Right cardiac atrium (tissue), 5 donors: Measurements from ENCODE around the gene SMTNL2. TPM values are rescaled to one million over a fixed set of nuclear protein-coding genes. Genes with fewer than 3 reads are reported as not detected.
"Not testable (repeated sequence)": the region's sequence is repeated elsewhere in the genome, so short reads cannot be mapped to it uniquely, and the experiment has no call there.

Experiments used
- ATAC-seq, 2 donors: fragments of 200-7000 bp; cut with Tn5 transposase; one replicate each; pipeline versions ENCODE4 v1.8.0 to v1.9.1; 2020; ENCODE audit warnings: moderate library complexity in 2 of 2, mild to moderate bottlenecking in 1 of 2
- DNase-seq, 3 donors: peaks; one replicate each; pipeline ENCODE4 v3.0.0-alpha.2; 2020
- H3K27ac ChIP-seq: one replicate; pipeline ENCODE4 v1.5.1; 2013; ENCODE audit warnings: mild to moderate bottlenecking, low read length, control low read depth, moderate library complexity
- H3K27me3 ChIP-seq: one replicate; pipeline ENCODE4 v1.6.1; 2013; ENCODE audit not compliant: control insufficient read depth, insufficient read depth
- H3K4me1 ChIP-seq: one replicate; pipeline ENCODE4 v1.6.1; 2013; ENCODE audit warnings: low read length; ENCODE audit not compliant: control insufficient read depth, insufficient read depth
- H3K4me3 ChIP-seq: one replicate; pipeline ENCODE4 v1.5.1; 2013; ENCODE audit warnings: low read length, control low read depth
- H3K9me3 ChIP-seq: one replicate; pipeline ENCODE4 v1.6.1; 2013; ENCODE audit warnings: low read length; ENCODE audit not compliant: control insufficient read depth
- WGBS: extraction: QIAGEN DNeasy Blood & Tissue Kit; methylation state at CpG from one replicate; pipeline ENCODE4 v1.1.7; 2013; 5-methylcytosine and 5-hydroxymethylcytosine counted together
- intact Hi-C, 4 donors: fragments of 100-400 bp; cut with DNase I; formaldehyde crosslinking; loops; one replicate each; pipeline versions ENCODE4 v1.11.0 to v1.14.0; 2022 to 2023
- polyA plus RNA-seq: library from polyadenylated mRNA; stranded (reverse); fragments of 200-250 nt; gene quantifications from one replicate; pipeline ENCODE4 v1.2.3, GENCODE V29; 2013
- total RNA-seq, 4 donors: library from RNA; stranded (reverse); fragmentation: NEBNext Ultra II Directional; extraction: Animal tissue kit (Norgen Biotek cat#: 25700); gene quantifications; one replicate each; pipeline ENCODE4 v1.2.1, GENCODE V29; 2021
- donor health status: healthy with polysubstance abuse.
- donor health status: DM: no; HTN: yes; CAD: no.
- donor health status: DM: no; HTN: no; CAD: no.
- donor health status: DM: no; HTN: yes; CAD: no; lungs with severe emphysema.
- donor health status: DM: yes; HTN: yes; CAD: no.

Gene SMTNL2
- total and polyA plus RNA-seq, 5 donors = 5.8 to 20.8 (median 13.3) TPM

- DNase-seq = no peak
- 49% methylated on average over 12 of the region's 12 CpGs for WGBS
- no peak for ATAC-seq
- Histone ChIP-seq H3K4me3 (no peak overlapping the region), H3K27me3 (no peaks in the 10 kb centered on the region), H3K4me1 (no peaks in the 10 kb centered on the region), H3K27ac (no peak overlapping the region), H3K9me3 (no peaks in the 10 kb centered on the region)
- intact Hi-C loops = no loop called here
Observed at GRCh38 chr17:4636474-4637100, 52.3 kb downstream of the SMTNL2 start.

DNA sequence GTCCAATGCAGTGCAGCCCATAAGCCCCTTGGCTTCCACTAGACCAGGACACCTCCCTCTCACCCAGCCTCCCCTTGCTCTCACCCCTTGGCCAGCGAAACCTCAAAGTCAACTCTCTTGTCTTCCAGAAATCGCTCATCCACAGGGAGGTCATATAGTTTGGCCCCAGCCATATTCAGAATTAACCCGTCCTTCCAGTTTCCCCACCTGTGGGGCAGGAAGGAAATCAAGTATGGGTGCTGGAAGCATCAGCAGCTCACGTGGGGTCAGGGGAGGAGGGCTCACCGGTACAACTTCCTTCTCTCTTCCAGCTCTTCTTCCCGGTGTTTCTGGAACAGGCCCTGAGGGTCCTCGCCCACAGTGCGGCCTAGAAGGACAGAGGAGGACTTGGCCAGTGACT, 54.4 kb downstream of the SMTNL2 start:
- H3K9me3 ChIP-seq, intact Hi-C loops, H3K4me1 ChIP-seq, H3K27ac ChIP-seq, H3K4me3 ChIP-seq, H3K27me3 ChIP-seq, ATAC-seq, DNase-seq: not testable (repeated sequence)
- 57% methylated on average over 8 of the region's 8 CpGs for WGBS

GRCh38 chr17:4639301-4640059, 55.2 kb downstream of the SMTNL2 start:
- H3K27me3 ChIP-seq, H3K4me1 ChIP-seq, intact Hi-C loops, H3K27ac ChIP-seq, H3K4me3 ChIP-seq, H3K9me3 ChIP-seq, DNase-seq: not testable (repeated sequence)
- ATAC-seq = peak in 1 of 2 donors; percentile 28
- WGBS = 9% methylated on average over 25 of the region's 56 CpGs

GRCh38 chr17:4640569-4641188, 56.4 kb downstream of the SMTNL2 start:
- ATAC-seq, H3K4me1 ChIP-seq, H3K9me3 ChIP-seq, H3K4me3 ChIP-seq, H3K27me3 ChIP-seq, DNase-seq, intact Hi-C loops, H3K27ac ChIP-seq: not testable (repeated sequence)
- under 1% methylated on average over 36 of the region's 39 CpGs for WGBS

DNA sequence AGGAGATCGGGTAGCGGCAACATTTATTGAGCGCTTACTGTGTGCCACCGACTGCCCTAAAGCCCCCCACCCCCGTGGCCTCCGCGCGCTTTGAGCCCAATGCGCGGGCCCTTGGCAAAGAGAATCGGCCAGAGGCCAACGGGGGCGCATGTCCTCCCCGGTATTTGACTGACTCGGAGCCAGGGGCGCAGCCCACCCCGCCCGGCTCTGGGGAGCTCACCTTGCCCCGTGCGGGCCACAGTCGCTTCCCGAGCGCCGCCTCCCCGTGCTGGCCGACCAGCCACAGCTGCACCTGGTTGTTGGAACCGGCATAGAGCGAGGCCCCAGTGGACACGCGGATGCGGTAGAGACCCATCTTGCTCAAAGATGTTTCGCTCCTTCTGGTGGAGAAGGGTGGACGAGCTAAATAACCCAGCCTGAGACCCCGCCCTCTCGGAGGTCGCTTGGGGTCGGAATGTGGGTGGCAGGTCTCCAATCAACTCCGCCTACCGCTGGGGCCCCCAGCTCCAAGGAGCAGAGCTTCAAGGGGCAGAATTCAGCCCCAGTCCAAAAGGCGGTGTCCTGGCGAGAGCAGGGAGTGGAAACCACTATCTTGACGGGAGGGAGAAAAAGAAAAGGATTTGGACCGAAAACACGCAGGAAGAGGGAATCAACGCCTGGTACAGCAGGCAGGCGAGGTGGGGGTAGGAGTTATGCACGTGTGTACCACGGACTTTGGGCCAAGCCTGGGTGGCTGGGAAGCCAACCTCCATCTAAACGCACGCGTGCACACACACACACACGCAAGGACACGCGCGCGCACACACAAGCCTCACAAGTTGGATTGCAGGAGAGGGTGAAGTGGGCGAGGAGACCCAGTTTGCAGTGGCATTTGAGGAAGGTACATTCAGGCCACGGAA, 57.2 kb downstream of the SMTNL2 start, which contains the start of gene ALOX15:
TSS of gene ALOX15 (minus strand) at position 382 of the 899 bp plus-strand sequence. CDS start at position 355, 27 bp downstream.
- Histone ChIP-seq H3K27ac (no peak within 1 kb of the TSS), H3K27me3 (no peaks in the 10 kb centered on the region), H3K4me3 (no peak within 1 kb of the TSS), H3K4me1 (no peaks in the 10 kb centered on the region), H3K9me3 (no peaks in the 10 kb centered on the region)
- no peak for DNase-seq
- ATAC-seq = no peak
- 6% methylated on average over 58 of the region's 58 CpGs for WGBS
- intact Hi-C loops = no loop called here

DNA sequence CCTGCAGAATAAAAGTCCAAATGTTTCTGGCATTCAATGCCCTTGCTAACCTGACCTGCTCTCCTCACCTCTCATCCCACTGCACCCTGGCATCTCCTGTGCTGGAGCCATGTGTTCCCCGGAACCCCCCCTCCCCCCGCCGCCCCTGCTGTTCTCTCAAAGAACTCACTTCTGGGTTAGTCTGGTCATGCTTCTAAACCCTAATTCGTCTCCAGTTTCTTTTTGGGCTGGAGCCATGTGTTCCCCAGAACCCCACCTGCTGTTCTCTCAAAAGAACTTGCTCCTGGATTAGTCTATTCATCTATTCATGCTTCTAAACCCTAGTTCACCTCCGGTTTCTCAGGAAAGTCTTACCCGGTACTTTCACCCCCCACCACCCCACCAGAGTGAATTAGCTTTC, 58.0 kb downstream of the SMTNL2 start:
- Histone ChIP-seq H3K9me3 (no peaks in the 10 kb centered on the region), H3K27ac (no peak overlapping the region), H3K4me1 (no peaks in the 10 kb centered on the region), H3K4me3 (no peak overlapping the region), H3K27me3 (no peaks in the 10 kb centered on the region)
- WGBS = 22% methylated on average over 6 of the region's 6 CpGs
- ATAC-seq (no peak), DNase-seq (no peak)
- intact Hi-C loops = no loop called here

- H3K9me3 ChIP-seq = no peaks in the 10 kb centered on the region
- no peaks in the 10 kb centered on the region for H3K27me3 ChIP-seq
- H3K27ac ChIP-seq = no peak overlapping the region
- ATAC-seq (no peak), DNase-seq (no peak)
- H3K4me3 ChIP-seq = no peak overlapping the region
- no peaks in the 10 kb centered on the region for H3K4me1 ChIP-seq
- 58% methylated on average over 4 of the region's 4 CpGs for WGBS
- intact Hi-C loops = no loop called here
Observed at GRCh38 chr17:4643676-4644075, 59.3 kb downstream of the SMTNL2 start.

GRCh38 chr17:4645642-4646041, 61.3 kb downstream of the SMTNL2 start:
- ATAC-seq = no peak
- WGBS = 69% methylated on average over 5 of the region's 5 CpGs
- Histone ChIP-seq H3K27me3 (no peaks in the 10 kb centered on the region), H3K9me3 (no peaks in the 10 kb centered on the region), H3K4me3 (no peak overlapping the region), H3K27ac (no peak overlapping the region), H3K4me1 (no peaks in the 10 kb centered on the region)
- intact Hi-C loops = no loop called here
- peak in 1 of 3 donors; percentile 49 for DNase-seq

GRCh38 chr17:4648741-4649140, 64.4 kb downstream of the SMTNL2 start:
- ATAC-seq (no peak), DNase-seq (no peak)
- Histone ChIP-seq H3K27ac (no peak overlapping the region), H3K9me3 (no peaks in the 10 kb centered on the region), H3K27me3 (peaks cover 2% of the 10 kb centered on the region), H3K4me3 (no peak overlapping the region), H3K4me1 (no peaks in the 10 kb centered on the region)
- WGBS = 48% methylated on average over 2 of the region's 2 CpGs
- intact Hi-C loops = no loop called here

DNA sequence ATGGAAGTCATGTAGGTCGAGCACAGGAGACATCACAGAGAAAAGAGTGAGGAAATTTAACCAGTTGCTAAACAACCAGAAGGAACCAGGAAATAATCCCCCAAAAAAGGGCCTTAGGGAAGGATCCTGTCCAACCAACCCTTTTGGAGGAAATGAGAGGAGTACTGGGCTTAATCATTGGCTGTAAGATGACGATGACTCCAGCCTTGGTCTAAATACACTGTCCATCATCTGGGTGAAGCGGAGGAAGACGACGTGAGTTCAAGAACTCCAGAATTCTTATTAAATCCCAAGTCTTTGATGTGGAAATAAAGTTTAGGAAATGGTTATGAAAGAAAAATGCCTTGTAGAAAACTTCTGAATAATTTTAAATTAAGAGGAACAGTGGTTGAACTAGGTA, 68.7 kb downstream of the SMTNL2 start:
- no peak overlapping the region for H3K27ac ChIP-seq
- ATAC-seq (no peak), DNase-seq (no peak)
- intact Hi-C loops = no loop called here
- peaks cover 2% of the 10 kb centered on the region for H3K27me3 ChIP-seq
- 77% methylated on average over 5 of the region's 5 CpGs for WGBS
- no peaks in the 10 kb centered on the region for H3K9me3 ChIP-seq
- no peak overlapping the region for H3K4me3 ChIP-seq
- H3K4me1 ChIP-seq = no peaks in the 10 kb centered on the region
